ACC112 (cell line): Measurements from ENCODE around the gene NCOA7.
"Not testable (repeated sequence)": the region's sequence is repeated elsewhere in the genome, so short reads cannot be mapped to it uniquely, and the experiment has no call there.

Source experiments
- H2AFZ ChIP-seq: fragments of 200-600 bp; sonication (generic); one replicate; pipeline ENCODE4 v1.6.0; 2017; ENCODE audit warnings: antibody characterized with exemption, low read length; ENCODE audit not compliant: unreplicated experiment
- H3K27ac ChIP-seq: fragments of 200-600 bp; sonication (generic); 2 replicates; pipeline ENCODE4 v1.5.1; 2014; ENCODE audit warnings: low read depth, mild to moderate bottlenecking, antibody characterized with exemption, low read length, moderate library complexity
- H3K27me3 ChIP-seq: fragments of 200-600 bp; sonication (generic); 2 replicates; pipeline ENCODE4 v1.6.1; 2014; ENCODE audit warnings: mild to moderate bottlenecking, antibody characterized with exemption, low read length, moderate library complexity, mixed read lengths; ENCODE audit not compliant: insufficient read depth
- H3K36me3 ChIP-seq: fragments of 200-600 bp; sonication (generic); 2 replicates; pipeline ENCODE4 v1.6.1; 2016; ENCODE audit warnings: mild to moderate bottlenecking, antibody characterized with exemption, low read length, moderate library complexity, mixed read lengths; ENCODE audit not compliant: insufficient read depth
- H3K4me1 ChIP-seq: fragments of 200-600 bp; sonication (generic); one replicate; pipeline ENCODE4 v1.6.1; 2016; ENCODE audit warnings: low read length, mixed read lengths; ENCODE audit not compliant: insufficient read depth, unreplicated experiment, control insufficient read depth
- H3K4me3 ChIP-seq: fragments of 200-600 bp; sonication (generic); 2 replicates; pipeline ENCODE4 v1.5.1; 2014; ENCODE audit warnings: mild to moderate bottlenecking, low read depth, low read length
- H3K79me2 ChIP-seq: fragments of 200-600 bp; sonication (generic); one replicate; pipeline ENCODE4 v1.6.0; 2016; ENCODE audit warnings: low read length; ENCODE audit not compliant: control insufficient read depth, unreplicated experiment, insufficient read depth

The NCOA7 gene

GRCh38 chr6:125804264-125804663, 13.5 kb downstream of the NCOA7 start:
- Histone ChIP-seq H3K36me3 (no peaks in the 10 kb centered on the region; the same call in 1 of the 2 replicates), H3K27me3 (no peaks in the 10 kb centered on the region), H3K79me2 (peaks cover 68% of the 10 kb centered on the region), H3K27ac (peak overlapping the region; percentile 11; the same call in 1 of the 2 replicates), H3K4me3 (no peak overlapping the region), H2AFZ (no peak overlapping the region), H3K4me1 (peaks cover 24% of the 10 kb centered on the region)

- Histone ChIP-seq H3K79me2 (peaks cover 68% of the 10 kb centered on the region), H3K4me1 (peaks cover 24% of the 10 kb centered on the region)
- H3K27me3 ChIP-seq, H3K4me3 ChIP-seq, H2AFZ ChIP-seq, H3K27ac ChIP-seq, H3K36me3 ChIP-seq: not testable (repeated sequence)
Measured at GRCh38 chr6:125804866-125805425, 14.2 kb downstream of the NCOA7 start.

DNA sequence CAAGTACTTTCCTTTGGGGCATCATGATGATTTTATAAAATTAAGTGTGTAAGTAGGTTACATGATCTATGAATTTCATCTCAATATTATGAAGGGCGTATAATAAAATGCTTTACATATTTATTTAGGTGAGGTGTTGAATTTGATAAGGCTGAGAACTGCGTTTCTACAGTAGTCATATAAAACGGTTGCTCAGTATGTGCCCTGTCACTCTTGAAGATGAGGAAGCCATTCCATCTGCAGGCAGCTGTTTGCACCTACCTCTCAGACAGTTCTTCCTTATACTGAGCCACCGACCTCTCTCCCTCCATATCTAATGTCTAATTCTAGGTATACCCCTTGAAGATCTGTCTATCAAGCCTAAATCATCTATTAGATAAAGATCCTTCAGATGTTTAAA, 16.1 kb downstream of the NCOA7 start:
- peaks cover 31% of the 10 kb centered on the region for H3K4me1 ChIP-seq
- no peak overlapping the region for H3K4me3 ChIP-seq
- no peaks in the 10 kb centered on the region for H3K36me3 ChIP-seq
- no peak overlapping the region for H2AFZ ChIP-seq
- peaks cover 75% of the 10 kb centered on the region for H3K79me2 ChIP-seq
- no peaks in the 10 kb centered on the region for H3K27me3 ChIP-seq
- H3K27ac ChIP-seq = no peak overlapping the region

DNA sequence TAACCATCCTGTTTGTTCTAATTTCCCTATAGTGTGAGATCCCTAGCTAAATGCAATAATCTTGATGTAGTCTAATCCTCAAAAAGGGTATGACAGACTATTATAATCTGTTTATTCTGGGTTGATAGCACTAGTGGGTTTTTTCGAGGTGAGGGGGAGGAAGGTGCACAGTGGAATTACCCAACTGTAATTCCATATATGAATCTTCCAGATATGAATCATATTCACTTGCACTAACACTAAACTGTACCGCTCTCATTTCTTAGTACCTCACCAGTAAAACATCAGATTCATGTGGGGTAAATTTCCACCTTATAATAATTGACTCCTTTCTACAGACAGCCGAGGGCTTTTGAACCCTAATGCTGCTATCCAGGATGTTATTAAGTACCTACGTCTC, 16.5 kb downstream of the NCOA7 start:
- H3K79me2 ChIP-seq = peaks cover 71% of the 10 kb centered on the region
- no peak overlapping the region for H3K27ac ChIP-seq
- no peak overlapping the region for H2AFZ ChIP-seq
- H3K4me3 ChIP-seq = no peak overlapping the region
- no peaks in the 10 kb centered on the region for H3K27me3 ChIP-seq
- no peaks in the 10 kb centered on the region for H3K36me3 ChIP-seq
- H3K4me1 ChIP-seq = peaks cover 34% of the 10 kb centered on the region

- H3K27ac ChIP-seq = no peak overlapping the region
- H3K79me2 ChIP-seq = peaks cover 64% of the 10 kb centered on the region
Measured at GRCh38 chr6:125808060-125808459, 17.3 kb downstream of the NCOA7 start.

GRCh38 chr6:125808591-125808990, 17.8 kb downstream of the NCOA7 start:
- no peak overlapping the region for H2AFZ ChIP-seq
- H3K4me1 ChIP-seq = peaks cover 30% of the 10 kb centered on the region
- no peak overlapping the region for H3K27ac ChIP-seq
- peaks cover 62% of the 10 kb centered on the region for H3K79me2 ChIP-seq
- H3K4me3 ChIP-seq = no peak overlapping the region
- no peaks in the 10 kb centered on the region for H3K36me3 ChIP-seq
- H3K27me3 ChIP-seq = no peaks in the 10 kb centered on the region

More at GRCh38 chr6:125808060-125808459, 17.3 kb downstream of the NCOA7 start:
- Histone ChIP-seq H3K4me3 (no peak overlapping the region), H3K4me1 (peaks cover 33% of the 10 kb centered on the region), H3K27me3 (no peaks in the 10 kb centered on the region), H3K36me3 (no peaks in the 10 kb centered on the region), H2AFZ (no peak overlapping the region)

- no peaks in the 10 kb centered on the region for H3K27me3 ChIP-seq
- no peak overlapping the region for H2AFZ ChIP-seq
- H3K27ac ChIP-seq = no peak overlapping the region
- H3K4me3 ChIP-seq = no peak overlapping the region
- H3K36me3 ChIP-seq = no peaks in the 10 kb centered on the region
- peaks cover 58% of the 10 kb centered on the region for H3K79me2 ChIP-seq
- H3K4me1 ChIP-seq = peaks cover 26% of the 10 kb centered on the region
Measured at GRCh38 chr6:125809570-125810170, 18.9 kb downstream of the NCOA7 start.

GRCh38 chr6:125810445-125810844, 19.7 kb downstream of the NCOA7 start:
- Histone ChIP-seq H3K79me2 (peaks cover 63% of the 10 kb centered on the region), H2AFZ (no peak overlapping the region), H3K4me1 (peaks cover 33% of the 10 kb centered on the region), H3K27ac (no peak overlapping the region), H3K27me3 (no peaks in the 10 kb centered on the region), H3K36me3 (no peaks in the 10 kb centered on the region), H3K4me3 (no peak overlapping the region)

DNA sequence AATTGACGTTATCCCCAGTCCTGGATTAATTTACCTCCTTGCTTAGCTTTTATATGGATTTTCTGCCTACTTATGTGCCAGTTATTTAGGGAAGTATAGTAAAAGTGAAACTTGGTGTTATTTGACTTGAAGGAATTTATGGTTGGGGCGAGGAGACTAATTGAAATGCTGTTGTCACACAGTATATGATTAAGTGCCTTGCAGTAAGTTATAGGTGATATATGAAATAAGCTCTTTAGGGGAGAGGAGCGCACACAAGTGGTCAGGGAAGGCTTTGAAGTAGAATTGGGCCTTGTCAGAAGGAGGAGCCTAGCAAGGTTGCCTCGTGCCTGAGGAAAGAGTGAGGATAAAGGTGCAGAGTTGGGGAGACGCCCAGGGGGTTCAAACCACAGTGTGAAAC, 20.5 kb downstream of the NCOA7 start:
- peaks cover 64% of the 10 kb centered on the region for H3K79me2 ChIP-seq
- H3K27me3 ChIP-seq = no peaks in the 10 kb centered on the region
- no peak overlapping the region for H3K4me3 ChIP-seq
- no peaks in the 10 kb centered on the region for H3K36me3 ChIP-seq
- peaks cover 42% of the 10 kb centered on the region for H3K4me1 ChIP-seq
- H3K27ac ChIP-seq = peak overlapping the region; percentile 91
- H2AFZ ChIP-seq = no peak overlapping the region

DNA sequence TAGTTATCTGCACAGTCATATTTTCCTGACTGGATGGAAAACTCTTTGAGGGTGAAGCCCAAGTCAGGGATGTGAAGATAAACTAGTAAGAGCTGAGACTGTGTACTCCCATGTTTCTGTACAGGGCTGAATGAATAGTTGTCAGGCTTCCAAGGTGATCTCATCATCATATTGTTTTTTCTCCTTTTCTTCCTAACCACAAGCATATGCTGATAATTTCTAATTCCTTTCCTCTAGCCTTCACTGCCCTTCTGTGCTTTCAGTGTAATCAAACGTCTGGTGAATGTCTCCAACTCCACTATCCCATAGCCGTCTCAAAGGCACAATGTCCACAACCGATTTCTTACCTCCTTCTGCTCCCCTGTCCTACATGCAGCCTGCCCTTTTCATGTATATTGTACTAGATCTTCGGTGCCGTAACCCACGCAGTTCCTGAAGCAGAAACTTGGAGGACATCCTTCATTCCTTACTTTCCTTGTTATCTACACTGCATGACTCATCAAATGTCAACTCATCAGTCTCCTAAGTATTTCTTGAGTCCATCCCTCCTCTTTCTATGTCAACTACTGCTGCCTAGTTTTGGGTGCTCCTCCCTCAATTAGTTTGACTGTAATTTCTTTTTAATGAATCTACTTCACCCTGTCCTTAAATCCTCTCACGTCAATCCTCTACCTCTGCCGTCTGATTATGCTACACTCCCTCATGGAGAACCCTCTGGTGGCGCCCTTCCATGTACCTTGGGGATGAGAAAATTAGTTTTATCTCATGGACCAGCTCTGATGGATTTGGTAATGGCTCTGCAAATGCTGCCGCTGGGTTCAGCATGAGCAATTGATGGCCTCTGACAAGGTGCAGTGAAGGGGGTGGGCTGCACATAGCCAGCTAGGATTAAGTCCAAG, 21.9 kb downstream of the NCOA7 start:
- Histone ChIP-seq H2AFZ (peak overlapping the region; percentile 34), H3K4me3 (peak overlapping the region; percentile 74), H3K79me2 (peaks cover 74% of the 10 kb centered on the region), H3K36me3 (peaks cover 6% of the 10 kb centered on the region; the same call in 1 of the 2 replicates), H3K27me3 (no peaks in the 10 kb centered on the region), H3K27ac (peak overlapping the region; percentile 91), H3K4me1 (peaks cover 55% of the 10 kb centered on the region)
